LNCaP clone FGC (cell line): Measurements from ENCODE around the gene C5orf58.

Experiments
- DNase-seq: peaks from one replicate; pipeline ENCODE4 v3.0.0-alpha.2; 2011; ENCODE audit warnings: low read depth
- H3K4me3 ChIP-seq: 2 replicates; pipeline ENCODE4 v1.5.1; 2011; ENCODE audit warnings: mild to moderate bottlenecking, low read depth, low read length, control low read depth
- TF ChIP-seq, protein P1 (sequence below): IDR thresholded peaks from 2 replicates; pipeline ENCODE4 v1.5.1; 2012; ENCODE audit warnings: mild to moderate bottlenecking; ENCODE audit not compliant: control insufficient read depth, insufficient read depth; ENCODE audit errors: extremely low read depth

Gene C5orf58

DNA sequence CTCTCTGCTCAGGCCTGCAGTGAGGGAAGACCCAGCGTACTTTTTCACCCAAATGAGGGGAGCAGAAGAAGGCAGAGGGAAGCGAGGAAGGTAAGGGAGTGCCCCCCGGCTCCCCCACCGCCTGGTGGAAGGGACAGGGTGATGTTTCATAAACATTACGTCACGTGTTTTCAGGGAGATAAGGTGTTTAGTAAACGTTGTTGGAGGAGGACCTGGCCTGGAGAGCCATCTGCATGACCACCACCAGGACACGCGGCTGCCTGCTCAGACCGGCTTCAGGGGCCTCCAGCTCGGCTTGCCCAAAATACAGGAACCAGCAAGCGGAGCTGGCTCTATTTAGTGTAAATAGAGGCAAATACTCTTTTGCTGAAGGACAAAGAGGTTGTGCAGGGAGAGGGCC is 40.0 kb upstream of the C5orf58 start:
- TF ChIP-seq, protein P1, sequence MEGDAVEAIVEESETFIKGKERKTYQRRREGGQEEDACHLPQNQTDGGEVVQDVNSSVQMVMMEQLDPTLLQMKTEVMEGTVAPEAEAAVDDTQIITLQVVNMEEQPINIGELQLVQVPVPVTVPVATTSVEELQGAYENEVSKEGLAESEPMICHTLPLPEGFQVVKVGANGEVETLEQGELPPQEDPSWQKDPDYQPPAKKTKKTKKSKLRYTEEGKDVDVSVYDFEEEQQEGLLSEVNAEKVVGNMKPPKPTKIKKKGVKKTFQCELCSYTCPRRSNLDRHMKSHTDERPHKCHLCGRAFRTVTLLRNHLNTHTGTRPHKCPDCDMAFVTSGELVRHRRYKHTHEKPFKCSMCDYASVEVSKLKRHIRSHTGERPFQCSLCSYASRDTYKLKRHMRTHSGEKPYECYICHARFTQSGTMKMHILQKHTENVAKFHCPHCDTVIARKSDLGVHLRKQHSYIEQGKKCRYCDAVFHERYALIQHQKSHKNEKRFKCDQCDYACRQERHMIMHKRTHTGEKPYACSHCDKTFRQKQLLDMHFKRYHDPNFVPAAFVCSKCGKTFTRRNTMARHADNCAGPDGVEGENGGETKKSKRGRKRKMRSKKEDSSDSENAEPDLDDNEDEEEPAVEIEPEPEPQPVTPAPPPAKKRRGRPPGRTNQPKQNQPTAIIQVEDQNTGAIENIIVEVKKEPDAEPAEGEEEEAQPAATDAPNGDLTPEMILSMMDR: no peak
- no peak for DNase-seq
- no peak overlapping the region for H3K4me3 ChIP-seq

DNA sequence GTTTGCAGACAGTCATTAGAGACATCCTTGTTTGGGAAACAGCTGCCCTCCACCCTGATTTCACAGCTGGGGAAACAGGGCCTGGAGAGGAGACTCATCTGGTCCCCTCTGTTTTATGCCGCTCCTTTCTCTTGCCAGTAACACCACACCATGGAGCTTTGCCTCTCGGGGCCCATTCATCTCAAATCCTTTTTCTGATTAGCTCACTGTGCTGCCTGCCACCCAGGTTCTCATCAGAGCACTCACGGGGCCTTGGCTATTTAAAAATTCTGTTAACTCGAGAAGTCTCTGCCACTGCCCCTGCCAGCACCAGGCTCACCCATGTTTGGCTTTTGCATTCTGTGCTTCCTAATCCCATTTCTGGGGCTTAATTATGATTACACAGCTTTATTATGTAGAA is 36.8 kb upstream of the C5orf58 start:
- DNase-seq: no peak
- no peak overlapping the region for H3K4me3 ChIP-seq
- TF ChIP-seq, protein P1: no peak

DNA sequence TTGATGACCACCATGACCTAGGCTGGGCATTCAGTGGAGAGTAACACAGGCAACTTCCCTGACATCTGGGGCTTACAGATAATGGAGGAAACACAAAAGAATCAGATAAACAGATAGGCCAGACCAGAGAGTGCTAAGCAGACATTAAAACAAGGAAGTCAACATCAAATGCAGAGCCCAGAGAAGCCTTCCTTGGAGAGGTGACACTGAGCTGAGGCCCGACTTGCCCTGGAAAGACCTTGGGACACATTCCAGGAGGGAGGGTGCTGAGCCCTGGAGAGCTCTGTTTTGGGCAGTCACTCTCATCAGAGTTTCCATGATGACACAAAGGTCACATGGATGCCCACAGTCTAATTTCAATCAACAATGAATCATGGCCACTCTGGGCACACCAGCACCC is 31.9 kb upstream of the C5orf58 start:
- no peak overlapping the region for H3K4me3 ChIP-seq
- TF ChIP-seq, protein P1: no peak
- no peak for DNase-seq

DNA sequence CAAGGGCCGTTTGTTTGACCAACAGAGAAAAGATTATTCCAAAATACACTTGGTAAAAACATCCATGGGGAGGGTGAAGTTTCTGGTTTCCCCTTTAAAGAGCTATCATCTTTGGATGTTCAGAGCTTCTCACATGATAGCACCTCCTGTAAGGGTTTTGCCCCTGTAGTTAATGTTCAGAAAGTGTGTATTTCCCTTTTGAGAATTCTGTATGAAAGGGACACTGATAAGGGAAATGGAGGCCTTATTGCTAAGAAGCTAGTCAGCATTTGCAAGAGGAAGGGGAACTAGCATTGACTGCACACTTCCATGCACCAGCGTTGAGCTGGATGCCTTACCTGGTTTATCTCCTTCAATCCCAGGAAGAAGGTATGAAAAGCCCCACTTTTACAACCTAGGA is 31.5 kb upstream of the C5orf58 start:
- no peak overlapping the region for H3K4me3 ChIP-seq
- no peak for DNase-seq
- TF ChIP-seq, protein P1: no peak

DNA sequence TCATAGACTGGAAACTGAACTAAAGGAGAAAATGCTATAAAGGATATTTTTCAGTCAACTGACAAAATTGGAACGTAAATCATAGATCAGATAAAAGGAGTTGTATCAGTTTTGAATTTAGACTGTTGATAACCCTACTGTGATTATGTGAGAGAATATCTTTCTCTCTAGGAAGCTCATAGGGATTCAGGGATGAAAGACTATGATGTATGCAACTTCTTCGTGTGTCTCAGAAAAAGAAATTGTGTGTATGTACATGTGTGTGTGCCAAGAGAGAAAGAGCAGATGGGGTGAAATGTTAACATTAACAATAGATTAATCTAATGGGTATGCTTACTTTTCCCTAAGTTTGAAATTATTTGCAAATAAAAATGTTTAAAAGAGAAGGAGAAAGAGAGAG is 30.7 kb upstream of the C5orf58 start:
- no peak for DNase-seq
- TF ChIP-seq, protein P1: no peak
- no peak overlapping the region for H3K4me3 ChIP-seq

DNA sequence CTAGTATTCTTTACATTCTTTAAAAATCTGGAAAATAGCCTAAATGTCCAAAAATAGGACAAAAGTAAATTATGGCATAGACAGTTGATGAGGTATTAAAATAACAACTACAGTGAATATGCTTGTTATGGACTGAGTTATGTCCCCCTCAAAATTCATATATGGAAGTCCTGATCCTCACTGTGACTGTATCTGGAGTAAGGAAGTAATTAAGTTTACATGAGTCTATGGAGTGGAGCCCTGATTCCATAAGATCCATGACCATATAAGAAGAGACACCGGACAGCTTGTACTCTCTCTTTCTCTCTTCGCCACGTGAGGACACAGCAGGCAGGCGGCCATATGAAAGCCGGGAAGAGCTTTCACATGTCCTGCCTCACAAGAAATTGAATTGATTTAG is 28.6 kb upstream of the C5orf58 start:
- H3K4me3 ChIP-seq: no peak overlapping the region
- DNase-seq: no peak
- TF ChIP-seq, protein P1: no peak

DNA sequence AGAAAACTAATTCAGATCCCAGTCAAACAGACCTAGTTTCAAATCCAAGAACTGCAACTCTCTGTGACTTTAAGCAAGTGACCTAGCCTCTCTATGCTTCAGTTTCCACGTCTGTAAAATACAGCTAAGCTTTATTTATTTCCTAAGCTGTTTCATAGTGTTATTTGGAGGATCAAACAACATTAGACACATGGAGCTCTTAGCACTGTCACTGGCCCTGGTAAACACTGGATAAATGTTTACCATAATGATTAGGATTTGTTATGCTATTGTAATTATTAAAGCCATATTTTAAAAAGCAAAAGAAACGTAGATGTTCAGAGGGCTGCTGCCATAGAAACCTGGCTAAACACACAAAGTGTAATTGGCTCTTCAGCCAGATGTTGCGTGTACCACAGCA is 26.6 kb upstream of the C5orf58 start:
- DNase-seq: no peak
- TF ChIP-seq, protein P1: no peak
- H3K4me3 ChIP-seq: no peak overlapping the region
